Measurements from ENCODE around the gene NCOA1. TPM values are rescaled to one million over a fixed set of nuclear protein-coding genes. Genes with fewer than 3 reads are reported as not detected.

The NCOA1 gene
- total RNA-seq, 2 experiments from 2014 or later: 6.1 to 12.1 TPM

DNA sequence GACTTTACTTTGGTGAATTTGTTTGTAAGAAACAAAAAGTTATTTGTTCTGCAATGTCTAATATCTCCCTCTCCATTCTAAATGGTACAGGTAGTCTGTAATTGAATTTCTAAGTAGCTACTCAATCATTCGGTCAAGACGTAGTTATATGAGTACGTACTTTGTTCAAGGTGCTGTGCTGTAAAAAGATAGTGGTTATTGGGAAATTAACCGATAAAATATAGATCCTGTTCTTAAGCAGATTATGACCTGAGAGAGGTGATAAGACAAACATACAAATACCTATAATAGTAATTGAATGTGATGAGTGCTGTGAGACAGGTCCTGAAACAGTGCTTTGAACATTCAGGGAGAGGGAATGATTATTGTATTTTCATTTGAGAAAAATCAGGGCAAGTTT is 7.1 kb downstream of the NCOA1 start:
- Histone ChIP-seq H3K9me2 (ENCODE audit: insufficient read depth, low read length) (no peaks in the 10 kb centered on the region), H3K79me2 (ENCODE audit: insufficient read depth, low read depth, low read length) (no peaks in the 10 kb centered on the region), H3K9me3 (ENCODE audit: low read length) (no peaks in the 10 kb centered on the region), H3K36me3 (ENCODE audit: insufficient read depth, low read length) (no peaks in the 10 kb centered on the region), H3K4me1 (ENCODE audit: insufficient read depth, low read length, poor library complexity, severe bottlenecking) (no peaks in the 10 kb centered on the region), H4K20me1 (ENCODE audit: insufficient read depth, low read length) (peaks cover 5% of the 10 kb centered on the region; the same call in 1 of the 2 replicates), H3K27ac (ENCODE audit: low read depth, low read length, poor library complexity, severe bottlenecking) (no peak overlapping the region), H3K4me3 (ENCODE audit: low read depth, low read length, poor library complexity, severe bottlenecking) (no peak overlapping the region), H2AFZ (ENCODE audit: low read length) (no peak overlapping the region), H3K4me2 (ENCODE audit: low read length) (no peak overlapping the region)
- POLR2A ChIA-PET: interaction anchor here (0.5 to 0.6 kb wide), 3 partner anchors 10 to 123 kb away, joined by 3 read pairs; no protein-coding TSS in a partner anchor
- no peak for DNase-seq (ENCODE audit: low spot score)
- BruUV-seq (replicated peaks): no TSS peak
- TF ChIP-seq, protein P1, sequence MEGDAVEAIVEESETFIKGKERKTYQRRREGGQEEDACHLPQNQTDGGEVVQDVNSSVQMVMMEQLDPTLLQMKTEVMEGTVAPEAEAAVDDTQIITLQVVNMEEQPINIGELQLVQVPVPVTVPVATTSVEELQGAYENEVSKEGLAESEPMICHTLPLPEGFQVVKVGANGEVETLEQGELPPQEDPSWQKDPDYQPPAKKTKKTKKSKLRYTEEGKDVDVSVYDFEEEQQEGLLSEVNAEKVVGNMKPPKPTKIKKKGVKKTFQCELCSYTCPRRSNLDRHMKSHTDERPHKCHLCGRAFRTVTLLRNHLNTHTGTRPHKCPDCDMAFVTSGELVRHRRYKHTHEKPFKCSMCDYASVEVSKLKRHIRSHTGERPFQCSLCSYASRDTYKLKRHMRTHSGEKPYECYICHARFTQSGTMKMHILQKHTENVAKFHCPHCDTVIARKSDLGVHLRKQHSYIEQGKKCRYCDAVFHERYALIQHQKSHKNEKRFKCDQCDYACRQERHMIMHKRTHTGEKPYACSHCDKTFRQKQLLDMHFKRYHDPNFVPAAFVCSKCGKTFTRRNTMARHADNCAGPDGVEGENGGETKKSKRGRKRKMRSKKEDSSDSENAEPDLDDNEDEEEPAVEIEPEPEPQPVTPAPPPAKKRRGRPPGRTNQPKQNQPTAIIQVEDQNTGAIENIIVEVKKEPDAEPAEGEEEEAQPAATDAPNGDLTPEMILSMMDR (conservative IDR thresholded peaks at IDR 0.05; ENCODE audit: low read length): no peak
- TF ChIP-seq EZH2phosphoT487 (IDR thresholded peaks at IDR 0.05; ENCODE audit: borderline replicate concordance, low read depth, low read length): no peak
- CTCF ChIA-PET (ENCODE audit: unreplicated experiment): no interaction called here
- intact Hi-C loops (cut with micrococcal nuclease; ENCODE audit: unreplicated experiment): loop anchor here (10.0 kb wide), 1 partner anchor 553 kb away; the partner anchor contains the start of gene UBXN2A

DNA sequence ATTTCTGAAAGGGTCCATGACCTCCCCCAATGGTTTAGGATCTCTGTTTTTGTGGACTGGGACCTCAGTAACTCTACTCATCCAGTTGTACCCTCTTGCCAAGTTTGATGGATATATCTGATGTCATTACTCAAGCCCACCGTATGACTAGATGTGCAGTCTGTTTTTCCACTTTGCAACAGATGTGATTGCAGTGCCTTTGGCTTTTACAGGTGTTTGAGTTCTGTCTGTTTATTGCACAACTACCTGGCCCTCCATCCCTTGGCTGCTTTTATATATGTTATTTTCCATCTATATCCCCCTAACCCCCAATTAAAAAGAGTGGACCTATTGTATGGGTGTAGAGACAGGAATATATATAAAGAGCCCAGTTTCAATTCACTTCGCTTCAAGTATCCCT is 10.8 kb downstream of the NCOA1 start:
- no peaks in the 10 kb centered on the region for H3K79me2 ChIP-seq (ENCODE audit: insufficient read depth, low read depth, low read length)
- BruUV-seq (replicated peaks): no TSS peak

More for the DNA sequence above, 10.8 kb downstream of the NCOA1 start:
- DNase-seq (ENCODE audit: low spot score): no peak
- no peak for TF ChIP-seq EZH2phosphoT487 (IDR thresholded peaks at IDR 0.05; ENCODE audit: borderline replicate concordance, low read depth, low read length)
- TF ChIP-seq, protein P1 (conservative IDR thresholded peaks at IDR 0.05; ENCODE audit: low read length): no peak
- ChIA-PET POLR2A (interaction anchor here (0.6 to 1.0 kb wide), 2 partner anchors 10 to 359 kb away, joined by 3 read pairs; no protein-coding TSS in a partner anchor), CTCF (ENCODE audit: unreplicated experiment) (interaction anchor here (0.5 kb wide), 1 partner anchor 437 kb away, joined by 3 read pairs; no protein-coding TSS in a partner anchor)
- no peak overlapping the region for H3K4me3 ChIP-seq (ENCODE audit: low read depth, low read length, poor library complexity, severe bottlenecking)
- H3K9me3 ChIP-seq (ENCODE audit: low read length): no peaks in the 10 kb centered on the region
- H3K27ac ChIP-seq (ENCODE audit: low read depth, low read length, poor library complexity, severe bottlenecking): no peak overlapping the region
- no peak overlapping the region for H2AFZ ChIP-seq (ENCODE audit: low read length)
- intact Hi-C loops (cut with micrococcal nuclease; ENCODE audit: unreplicated experiment): no loop called here
- no peaks in the 10 kb centered on the region for H3K36me3 ChIP-seq (ENCODE audit: insufficient read depth, low read length)
- peaks cover 5% of the 10 kb centered on the region; the same call in 1 of the 2 replicates for H4K20me1 ChIP-seq (ENCODE audit: insufficient read depth, low read length)
- H3K9me2 ChIP-seq (ENCODE audit: insufficient read depth, low read length): no peaks in the 10 kb centered on the region
- H3K4me2 ChIP-seq (ENCODE audit: low read length): no peak overlapping the region
- H3K4me1 ChIP-seq (ENCODE audit: insufficient read depth, low read length, poor library complexity, severe bottlenecking): no peaks in the 10 kb centered on the region

Data from OCI-LY7 (cell line).